GM12878 (cell line): ENCODE data around the gene BMI1. TPM values are rescaled to one million over a fixed set of nuclear protein-coding genes. Genes with fewer than 3 reads are reported as not detected.

Experiments
- ATAC-seq: fragments of 200-7000 bp; cut with Tn5 transposase; 3 replicates; pipeline ENCODE4 v1.9.1; 2020; ENCODE audit warnings: mild to moderate bottlenecking, moderate library complexity
- BruUV-seq: library from RNA; stranded (reverse); fragments of 400-500 nt; replicated peaks from 2 replicates; lab custom pipeline; 2021; lab: Mats Ljungman, UMichigan
- CTCF ChIA-PET: fragments of 300-600 bp; sonication (Branson Sonifier 250); formaldehyde crosslinking; extraction: SDS; loops from one replicate; lab custom pipeline; 2021; ENCODE audit warnings: inconsistent platforms; lab: Yijun Ruan, JAX
- POLR2A ChIA-PET: fragments of 350-600 bp; formaldehyde crosslinking; extraction: SDS; loops from one replicate; lab custom pipeline; 2021; ENCODE audit warnings: inconsistent platforms; lab: Charles Lee
- RAD21 ChIA-PET: fragments of 300-600 bp; sonication (Branson Sonifier 250); formaldehyde crosslinking; loops from one replicate; lab custom pipeline; 2023; ENCODE audit warnings: antibody characterized with exemption; ENCODE audit not compliant: unreplicated experiment; lab: Charles Lee
- SMC1A ChIA-PET: fragments of 300-600 bp; sonication (Branson Sonifier 250); formaldehyde crosslinking; loops from one replicate; lab custom pipeline; 2023; ENCODE audit not compliant: unreplicated experiment, uncharacterized antibody; lab: Charles Lee
- DNase-seq: peaks from one replicate; pipeline ENCODE4 v3.0.0-alpha.2; 2011; ENCODE audit warnings: low read depth, low spot score
- FAIRE-seq: peaks from 3 replicates; lab custom pipeline; 2011; peaks lifted over from hg19 to GRCh38; lab: Jason Lieb, UNC
- H2AFZ ChIP-seq: 2 replicates; pipeline ENCODE4 v1.6.0; 2011; ENCODE audit warnings: low read depth, low read length, control low read depth; ENCODE audit not compliant: control insufficient read depth
- H3K27ac ChIP-seq: 2 replicates; pipeline ENCODE4 v1.5.1; 2011; ENCODE audit warnings: control low read depth; ENCODE audit not compliant: control insufficient read depth, insufficient read depth
- H3K27me3 ChIP-seq, 2 experiments: replicated peaks in 1 of 2; 2 replicates each; pipeline versions ENCODE4 v1.6.0 to v1.6.1; 2011; ENCODE audit warnings: low read length in 1 of 2; ENCODE audit not compliant: control insufficient read depth in 2 of 2, insufficient read depth in 2 of 2
- H3K36me3 ChIP-seq, 2 experiments: 2 replicates each; pipeline ENCODE4 v1.5.1; 2011; ENCODE audit warnings: low read length in 1 of 2; ENCODE audit not compliant: control insufficient read depth in 2 of 2, insufficient read depth in 2 of 2
- H3K4me1 ChIP-seq: 2 replicates; pipeline ENCODE4 v1.6.1; 2011; ENCODE audit warnings: mild to moderate bottlenecking, low read length, moderate library complexity, mixed read lengths; ENCODE audit not compliant: control insufficient read depth, insufficient read depth
- H3K4me2 ChIP-seq: 2 replicates; pipeline ENCODE4 v1.6.0; 2011; ENCODE audit warnings: control low read depth; ENCODE audit not compliant: control insufficient read depth, insufficient read depth
- H3K4me3 ChIP-seq: fragments of 200-600 bp; sonication (generic); 2 replicates; pipeline ENCODE4 v1.5.1; 2016
- H3K79me2 ChIP-seq: 2 replicates; pipeline ENCODE4 v1.6.0; 2011; ENCODE audit warnings: low read length; ENCODE audit not compliant: control insufficient read depth, insufficient read depth
- H3K9ac ChIP-seq: 2 replicates; pipeline ENCODE4 v1.8.0; 2011; ENCODE audit warnings: low read length, control low read depth, mixed read lengths; ENCODE audit not compliant: control insufficient read depth, insufficient read depth
- H3K9me3 ChIP-seq: replicated peaks from 3 replicates; pipeline ENCODE4 v1.5.1; 2011; ENCODE audit warnings: mild to moderate bottlenecking, low read length; ENCODE audit not compliant: control insufficient read depth, insufficient read depth
- H4K20me1 ChIP-seq: 2 replicates; pipeline ENCODE4 v1.6.0; 2011; ENCODE audit not compliant: control insufficient read depth, insufficient read depth
- ATF7 ChIP-seq: fragments of 450-650 bp; IDR thresholded peaks from 2 replicates; pipeline ENCODE4 v1.6.1; 2016; ENCODE audit warnings: low read depth, mild to moderate bottlenecking
- MYC ChIP-seq: IDR thresholded peaks from 2 replicates; pipeline ENCODE4 v1.6.1; 2011; ENCODE audit warnings: mild to moderate bottlenecking, low read length, moderate library complexity, inconsistent platforms; ENCODE audit not compliant: insufficient read depth, insufficient replicate concordance, insufficient read length, severe bottlenecking
- NR2F1 ChIP-seq: fragments of 450-650 bp; conservative IDR thresholded peaks from 2 replicates; pipeline ENCODE4 v1.6.1; 2017; ENCODE audit warnings: mild to moderate bottlenecking
- RELA ChIP-seq: fragments of 450-650 bp; IDR thresholded peaks from 2 replicates; pipeline ENCODE4 v1.8.0; 2014; ENCODE audit warnings: borderline replicate concordance; ENCODE audit not compliant: partially characterized antibody
- SPI1 ChIP-seq: IDR thresholded peaks from 2 replicates; pipeline ENCODE4 v1.6.1; 2011; ENCODE audit warnings: low read depth, mild to moderate bottlenecking, low read length, moderate library complexity, borderline replicate concordance; ENCODE audit not compliant: insufficient read depth
- STAT1 ChIP-seq: fragments of 450-650 bp; conservative IDR thresholded peaks from 2 replicates; pipeline ENCODE4 v1.6.1; 2014; ENCODE audit warnings: antibody characterized with exemption, mild to moderate bottlenecking
- WGBS: methylation state at CpG from one replicate; pipeline ENCODE4 v1.1.6; 2016; ENCODE audit warnings: low lambda C conversion rate; ENCODE audit not compliant: insufficient replicate concordance, insufficient coverage; ENCODE audit errors: missing lambda C conversion rate; 5-methylcytosine and 5-hydroxymethylcytosine counted together
- in situ Hi-C: fragments of 300-500 bp; cut with MboI; formaldehyde crosslinking; loops from 9 replicates; pipeline ENCODE4 v1.14.3; 2018; ENCODE audit warnings: mixed read lengths
- intact Hi-C: fragments of 100-400 bp; cut with micrococcal nuclease; formaldehyde crosslinking; loops from one replicate; pipeline ENCODE4 v1.14.2; 2022; ENCODE audit not compliant: unreplicated experiment
- polyA plus RNA-seq, 11 experiments: library from polyadenylated mRNA; depleted of rRNA in 4 of 11; unstranded in 6 of 11; stranded (reverse) in 5 of 11; fragments of >200 nt; fragmentation: Nextera tagmentation in 4 of 11; fragmentation: Illumina TruSeq in 1 of 11; extraction: Ambion mirVana in 4 of 11; extraction: Trizol in 1 of 11; gene quantifications; 1 replicate in 1 of 11; 2 replicates in 10 of 11; pipeline versions ENCODE4 v1.2.1 to v1.2.3, GENCODE V29; 2011 to 2016; ENCODE audit warnings: inconsistent platforms in 2 of 11, missing spikeins in 2 of 11, low read depth in 1 of 11
- total RNA-seq, 4 experiments: library from RNA; depleted of rRNA in 3 of 4; stranded (reverse); fragments of >200 nt in 3 of 4; fragmentation: Illumina TruSeq in 1 of 4; extraction: Trizol in 1 of 4; gene quantifications; 2 replicates each; pipeline versions ENCODE4 v1.2.1 to v1.2.3, GENCODE V29; 2013 to 2021
- TF ChIP-seq, protein P1 (sequence below): fragments of 450-650 bp; IDR thresholded peaks from 2 replicates; pipeline ENCODE4 v1.6.1; 2017; ENCODE audit warnings: low read depth, mild to moderate bottlenecking, moderate library complexity

Gene BMI1
- total and polyA plus RNA-seq, 10 of the 15 experiments (the other 5 are each of a cell fraction or from before 2014, with no cell fraction given) = 8.0 to 49.7 (median 25.8) TPM

DNA sequence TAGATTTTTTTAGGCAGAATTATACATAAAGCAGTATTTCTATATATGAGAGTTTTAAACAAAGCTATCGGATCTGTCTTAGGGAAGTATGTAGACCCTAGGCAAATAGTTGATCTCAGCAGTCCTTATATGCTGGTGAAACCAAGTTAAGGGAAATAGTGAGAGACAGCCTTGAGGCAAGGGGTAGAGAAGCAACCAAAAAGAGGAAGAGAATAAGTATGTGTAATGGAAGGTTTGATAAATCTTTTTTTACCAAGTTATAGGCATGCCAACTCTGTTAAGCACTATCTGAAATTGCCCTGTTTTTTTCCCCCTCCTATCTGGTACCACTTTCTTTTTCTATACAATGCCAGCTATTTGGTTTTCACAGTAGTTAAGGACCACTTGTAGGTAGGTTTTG lies 44.3 kb downstream of the BMI1 start:
- Histone ChIP-seq H3K9ac (no peak overlapping the region), H3K27me3 (no peaks in the 10 kb centered on the region), H2AFZ (no peak overlapping the region), H3K9me3 (no peaks in the 10 kb centered on the region), H3K4me1 (peaks cover 19% of the 10 kb centered on the region), H3K36me3 (no peaks in the 10 kb centered on the region), H3K4me3 (no peak overlapping the region), H3K4me2 (no peak overlapping the region), H3K27ac (no peak overlapping the region), H3K79me2 (no peaks in the 10 kb centered on the region), H4K20me1 (no peaks in the 10 kb centered on the region)
- TF ChIP-seq ATF7 (peak; percentile 58; the same call in 1 of the 2 replicates), MYC (no peak), NR2F1 (no peak), RELA (no peak), STAT1 (no peak), SPI1 (peak; percentile 80)
- TF ChIP-seq, protein P1, sequence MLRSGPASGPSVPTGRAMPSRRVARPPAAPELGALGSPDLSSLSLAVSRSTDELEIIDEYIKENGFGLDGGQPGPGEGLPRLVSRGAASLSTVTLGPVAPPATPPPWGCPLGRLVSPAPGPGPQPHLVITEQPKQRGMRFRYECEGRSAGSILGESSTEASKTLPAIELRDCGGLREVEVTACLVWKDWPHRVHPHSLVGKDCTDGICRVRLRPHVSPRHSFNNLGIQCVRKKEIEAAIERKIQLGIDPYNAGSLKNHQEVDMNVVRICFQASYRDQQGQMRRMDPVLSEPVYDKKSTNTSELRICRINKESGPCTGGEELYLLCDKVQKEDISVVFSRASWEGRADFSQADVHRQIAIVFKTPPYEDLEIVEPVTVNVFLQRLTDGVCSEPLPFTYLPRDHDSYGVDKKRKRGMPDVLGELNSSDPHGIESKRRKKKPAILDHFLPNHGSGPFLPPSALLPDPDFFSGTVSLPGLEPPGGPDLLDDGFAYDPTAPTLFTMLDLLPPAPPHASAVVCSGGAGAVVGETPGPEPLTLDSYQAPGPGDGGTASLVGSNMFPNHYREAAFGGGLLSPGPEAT = no peak
- FAIRE-seq = no peak
- in situ Hi-C loops (no loop called here), intact Hi-C loops (no loop called here)
- ATAC-seq = peak; percentile 75
- CTCF ChIA-PET = interaction anchor here (1.5 kb wide), 1 partner anchor 14 kb away, joined by 6 read pairs; no protein-coding TSS in a partner anchor
- RAD21 ChIA-PET = interaction anchor here (1.0 to 1.7 kb wide), 2 partner anchors 24 to 371 kb away, joined by 3 to 4 read pairs; no protein-coding TSS in a partner anchor
- DNase-seq = no peak
- POLR2A ChIA-PET = no interaction called here
- SMC1A ChIA-PET = interaction anchor here (0.6 to 2.3 kb wide), 3 partner anchors 14 to 209 kb away, joined by 3 to 9 read pairs (median 4); no protein-coding TSS in a partner anchor
- no TSS peak for BruUV-seq
- 100% methylated on average over 1 of the region's 1 CpG for WGBS
